Measurements from ENCODE around the gene MEF2D.

The MEF2D gene

GRCh38 chr1:156439036-156439776 is 61.4 kb downstream of the MEF2D start:
- WGBS, 2 donors (ENCODE audit: extremely low coverage in 2 of 2, insufficient read length in 2 of 2, insufficient replicate concordance in 1 of 2): no CpG with 5 or more reads among the region's 11 CpGs

GRCh38 chr1:156438278-156438987 is 62.1 kb downstream of the MEF2D start:
- Histone ChIP-seq H3K9me3 (replicated peaks in 1 of 2; ENCODE audit: control insufficient read depth in 2 of 2, insufficient read depth in 1 of 2, low read depth in 1 of 2, low read length in 2 of 2) (peaks cover 0 to 2% of the 10 kb centered on the region in 2 donors), H4K8ac (ENCODE audit: low read depth, low read length) (no peak overlapping the region), H2BK5ac (ENCODE audit: low read length) (no peak overlapping the region), H3K14ac (ENCODE audit: low read length) (no peak overlapping the region), H3K79me1 (ENCODE audit: low read depth, low read length) (no peaks in the 10 kb centered on the region), H3K18ac (ENCODE audit: low read length) (no peak overlapping the region), H3K23ac (ENCODE audit: low read depth, low read length, poor library complexity) (no peak overlapping the region), H2AFZ (ENCODE audit: low read length) (no peak overlapping the region), H2BK120ac (ENCODE audit: low read depth, low read length) (no peak overlapping the region), H3K4me2 (ENCODE audit: insufficient read depth, low read length, poor library complexity, severe bottlenecking) (no peak overlapping the region), H3K27ac (replicated peaks; ENCODE audit: low read length) (no peak overlapping the region), H3K9ac (ENCODE audit: low read depth, low read length, poor library complexity) (no peak overlapping the region), H2BK12ac (ENCODE audit: low read length) (no peak overlapping the region), H3K27me3 (ENCODE audit: control insufficient read depth in 3 of 3, insufficient read depth in 3 of 3, low read depth in 1 of 3, low read length in 3 of 3) (peaks cover 39 to 98% (median 83%) of the 10 kb centered on the region in 3 experiments), H4K91ac (ENCODE audit: low read depth, low read length, poor library complexity) (no peak overlapping the region), H3K4me1 (ENCODE audit: control insufficient read depth in 2 of 2, insufficient read depth in 1 of 2, low read depth in 1 of 2, low read length in 2 of 2) (peaks cover 0 to 21% of the 10 kb centered on the region in 2 donors), H2BK15ac (ENCODE audit: low read length) (no peak overlapping the region), H3K4ac (ENCODE audit: low read length) (no peak overlapping the region), H3K36me3 (replicated peaks in 1 of 2; ENCODE audit: control insufficient read depth in 2 of 2, insufficient read depth in 2 of 2, low read length in 2 of 2) (no peaks in the 10 kb centered on the region), H2AK5ac (ENCODE audit: low read depth, low read length) (no peak overlapping the region), H3K4me3 (ENCODE audit: low read length in 2 of 2) (no peak overlapping the region)
- WGBS, 2 donors (ENCODE audit: extremely low coverage in 2 of 2, insufficient read length in 2 of 2, insufficient replicate concordance in 1 of 2): 100% methylated on average over 1 of the region's 7 CpGs; no CpG with 5 or more reads in 1 of the 2 donors
- DNase-seq (ENCODE audit: low spot score): no peak

More at GRCh38 chr1:156439036-156439776, 61.4 kb downstream of the MEF2D start:
- H3K27me3 ChIP-seq (ENCODE audit: control insufficient read depth in 3 of 3, insufficient read depth in 3 of 3, low read depth in 1 of 3, low read length in 3 of 3): peaks cover 37 to 98% (median 82%) of the 10 kb centered on the region in 3 experiments
- no peaks in the 10 kb centered on the region for H3K36me3 ChIP-seq (replicated peaks in 1 of 2; ENCODE audit: control insufficient read depth in 2 of 2, insufficient read depth in 2 of 2, low read length in 2 of 2)
- no peak overlapping the region for H2BK5ac ChIP-seq (ENCODE audit: low read length)
- peaks cover 0 to 2% of the 10 kb centered on the region in 2 donors for H3K9me3 ChIP-seq (replicated peaks in 1 of 2; ENCODE audit: control insufficient read depth in 2 of 2, insufficient read depth in 1 of 2, low read depth in 1 of 2, low read length in 2 of 2)
- DNase-seq (ENCODE audit: low spot score): no peak
- H3K79me1 ChIP-seq (ENCODE audit: low read depth, low read length): no peaks in the 10 kb centered on the region
- no peak overlapping the region for H2BK12ac ChIP-seq (ENCODE audit: low read length)
- H2BK120ac ChIP-seq (ENCODE audit: low read depth, low read length): no peak overlapping the region
- H3K14ac ChIP-seq (ENCODE audit: low read length): no peak overlapping the region
- H2BK15ac ChIP-seq (ENCODE audit: low read length): no peak overlapping the region
- no peak overlapping the region for H3K4ac ChIP-seq (ENCODE audit: low read length)
- no peak overlapping the region for H3K4me3 ChIP-seq (ENCODE audit: low read length in 2 of 2)
- peaks cover 0 to 21% of the 10 kb centered on the region in 2 donors for H3K4me1 ChIP-seq (ENCODE audit: control insufficient read depth in 2 of 2, insufficient read depth in 1 of 2, low read depth in 1 of 2, low read length in 2 of 2)
- H3K4me2 ChIP-seq (ENCODE audit: insufficient read depth, low read length, poor library complexity, severe bottlenecking): no peak overlapping the region
- no peak overlapping the region for H3K23ac ChIP-seq (ENCODE audit: low read depth, low read length, poor library complexity)
- H3K9ac ChIP-seq (ENCODE audit: low read depth, low read length, poor library complexity): no peak overlapping the region
- no peak overlapping the region for H4K91ac ChIP-seq (ENCODE audit: low read depth, low read length, poor library complexity)
- H3K27ac ChIP-seq (replicated peaks; ENCODE audit: low read length): no peak overlapping the region
- no peak overlapping the region for H3K18ac ChIP-seq (ENCODE audit: low read length)
- no peak overlapping the region for H2AFZ ChIP-seq (ENCODE audit: low read length)
- no peak overlapping the region for H4K8ac ChIP-seq (ENCODE audit: low read depth, low read length)
- no peak overlapping the region for H2AK5ac ChIP-seq (ENCODE audit: low read depth, low read length)

- WGBS, 2 donors (ENCODE audit: extremely low coverage in 2 of 2, insufficient read length in 2 of 2, insufficient replicate concordance in 1 of 2): no CpG with 5 or more reads among the region's 19 CpGs
- no peak overlapping the region for H3K14ac ChIP-seq (ENCODE audit: low read length)
- H2BK15ac ChIP-seq (ENCODE audit: low read length): no peak overlapping the region
- H3K18ac ChIP-seq (ENCODE audit: low read length): peak overlapping the region; percentile 50
- peaks cover 45 to 100% (median 85%) of the 10 kb centered on the region in 3 experiments for H3K27me3 ChIP-seq (ENCODE audit: control insufficient read depth in 3 of 3, insufficient read depth in 3 of 3, low read depth in 1 of 3, low read length in 3 of 3)
- H2BK5ac ChIP-seq (ENCODE audit: low read length): no peak overlapping the region
- no peak overlapping the region for H4K8ac ChIP-seq (ENCODE audit: low read depth, low read length)
- no peak for DNase-seq (ENCODE audit: low spot score)
- no peak overlapping the region for H2BK120ac ChIP-seq (ENCODE audit: low read depth, low read length)
- H3K4ac ChIP-seq (ENCODE audit: low read length): no peak overlapping the region
- peaks cover 0 to 24% of the 10 kb centered on the region in 2 donors for H3K4me1 ChIP-seq (ENCODE audit: control insufficient read depth in 2 of 2, insufficient read depth in 1 of 2, low read depth in 1 of 2, low read length in 2 of 2)
- no peak overlapping the region for H2AK5ac ChIP-seq (ENCODE audit: low read depth, low read length)
- H3K4me2 ChIP-seq (ENCODE audit: insufficient read depth, low read length, poor library complexity, severe bottlenecking): no peak overlapping the region
- no peaks in the 10 kb centered on the region for H3K79me1 ChIP-seq (ENCODE audit: low read depth, low read length)
- no peak overlapping the region for H2BK12ac ChIP-seq (ENCODE audit: low read length)
- no peak overlapping the region for H4K91ac ChIP-seq (ENCODE audit: low read depth, low read length, poor library complexity)
- no peak overlapping the region for H3K4me3 ChIP-seq (ENCODE audit: low read length in 2 of 2)
- peaks cover 0 to 2% of the 10 kb centered on the region in 2 donors for H3K9me3 ChIP-seq (replicated peaks in 1 of 2; ENCODE audit: control insufficient read depth in 2 of 2, insufficient read depth in 1 of 2, low read depth in 1 of 2, low read length in 2 of 2)
- no peak overlapping the region for H3K23ac ChIP-seq (ENCODE audit: low read depth, low read length, poor library complexity)
- H3K36me3 ChIP-seq (replicated peaks in 1 of 2; ENCODE audit: control insufficient read depth in 2 of 2, insufficient read depth in 2 of 2, low read length in 2 of 2): no peaks in the 10 kb centered on the region
- no peak overlapping the region for H3K27ac ChIP-seq (replicated peaks; ENCODE audit: low read length)
- H3K9ac ChIP-seq (ENCODE audit: low read depth, low read length, poor library complexity): no peak overlapping the region
- H2AFZ ChIP-seq (ENCODE audit: low read length): no peak overlapping the region
These were observed 63.3 kb downstream of the MEF2D start for GRCh38 chr1:156437037-156437867.

All from neuronal stem cell (in vitro differentiated cells).